Measurements from ENCODE around the gene IL17RE.
"Not testable (repeated sequence)": the region's sequence is repeated elsewhere in the genome, so short reads cannot be mapped to it uniquely, and the experiment has no call there.

The IL17RE gene

DNA sequence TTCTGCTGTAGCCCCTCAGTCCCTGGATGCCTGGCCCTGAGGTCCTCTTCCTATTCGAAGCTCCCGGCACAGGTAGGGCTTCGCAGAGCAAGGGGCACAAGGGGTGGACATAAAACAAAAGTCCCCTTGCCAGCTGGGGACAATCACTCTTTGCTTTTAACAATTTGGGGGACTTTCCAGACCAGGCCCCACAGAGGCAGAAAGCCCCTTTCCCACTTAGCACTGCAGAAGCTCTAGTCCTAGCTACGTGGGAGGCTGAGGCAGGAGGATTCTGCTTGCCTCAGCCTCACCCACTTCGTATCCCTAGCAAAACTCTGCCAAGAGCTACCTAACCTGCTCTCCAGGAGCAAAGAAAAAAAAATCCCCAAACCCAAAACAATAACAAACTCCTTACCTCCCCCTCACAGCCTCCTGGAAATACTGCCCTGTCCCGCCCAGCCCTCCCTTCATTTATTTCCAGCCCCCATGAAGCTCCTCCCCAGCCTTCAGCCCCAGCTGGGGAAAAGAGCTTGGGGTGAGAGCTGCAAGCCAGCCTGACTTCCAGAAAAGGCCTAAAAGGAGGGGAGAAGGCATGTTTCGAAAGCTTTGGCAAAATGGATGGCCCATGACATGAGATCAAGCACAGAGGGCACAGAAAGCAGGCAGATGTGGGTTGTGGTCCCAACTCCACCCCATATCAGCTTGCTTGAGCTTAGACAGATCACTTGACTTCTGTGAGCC lies 22.7 kb upstream of the IL17RE start, which contains the start of gene CIDEC:
CIDEC (minus strand) TSS at position 424 of the 720 bp plus-strand sequence. CDS start 1,767 bp downstream, outside the sequence.
- in situ Hi-C loops (cut with MboI; ENCODE audit: low sequenced_read_pairs), result no loop called here

DNA sequence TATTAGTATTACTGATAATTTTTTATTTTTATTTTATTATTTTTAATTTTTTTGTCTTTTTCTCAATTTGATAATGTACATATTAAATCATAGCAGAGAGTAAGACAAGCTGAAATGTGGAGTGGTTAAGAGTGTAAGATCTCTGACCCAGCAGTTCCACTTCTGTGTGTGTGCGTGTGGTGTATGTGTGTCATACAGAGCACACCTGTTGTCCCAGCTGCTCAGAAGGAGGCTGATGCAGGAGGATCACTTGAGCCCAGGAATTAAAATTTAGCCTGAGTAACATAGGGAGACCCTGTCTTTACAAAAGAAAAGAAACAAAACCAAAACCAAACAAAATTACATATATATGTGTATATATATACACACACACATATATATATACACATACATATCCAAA lies 21.2 kb upstream of the IL17RE start:
- in situ Hi-C loops (cut with MboI; ENCODE audit: low sequenced_read_pairs), result no loop called here

DNA sequence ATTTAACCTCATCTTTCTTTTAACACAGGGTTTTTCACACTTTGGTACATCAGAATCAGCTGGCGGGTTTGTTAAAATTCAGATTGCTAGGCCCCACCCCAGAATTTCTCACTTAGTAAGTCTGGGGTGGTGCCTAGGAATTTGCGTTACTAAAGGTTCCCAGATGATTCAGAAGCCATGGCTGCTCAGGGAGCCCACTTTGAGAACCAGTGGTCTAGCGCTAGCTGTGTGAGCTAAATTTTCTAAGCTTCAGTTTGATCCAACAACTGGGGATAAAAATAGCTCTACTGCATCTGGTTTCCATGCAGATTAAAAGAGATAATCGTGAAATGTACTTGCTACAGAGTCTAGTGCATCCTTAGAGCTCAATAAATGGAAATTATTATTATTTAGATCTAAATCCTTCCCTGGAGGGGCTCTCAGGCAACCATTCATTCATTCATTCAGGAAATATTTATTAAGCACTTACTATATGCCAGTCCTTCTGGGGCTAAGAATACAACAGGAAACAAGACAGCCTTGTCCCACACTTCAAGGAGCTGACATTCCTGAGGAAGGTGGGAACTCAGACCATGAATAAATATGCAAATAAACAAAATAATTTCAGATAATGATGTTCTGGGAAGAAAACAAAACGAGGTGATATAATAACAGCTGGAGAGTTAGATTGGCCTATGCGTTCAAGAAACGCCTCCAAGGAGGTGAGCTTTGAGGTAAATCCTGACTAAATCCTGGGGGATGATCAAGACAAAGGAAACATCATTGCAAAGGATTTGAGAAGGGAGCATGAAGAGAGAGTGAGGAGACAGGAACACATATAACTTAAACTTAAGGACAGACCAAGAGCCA lies 18.7 kb upstream of the IL17RE start:
- in situ Hi-C loops (cut with MboI; ENCODE audit: low sequenced_read_pairs), result no loop called here

DNA sequence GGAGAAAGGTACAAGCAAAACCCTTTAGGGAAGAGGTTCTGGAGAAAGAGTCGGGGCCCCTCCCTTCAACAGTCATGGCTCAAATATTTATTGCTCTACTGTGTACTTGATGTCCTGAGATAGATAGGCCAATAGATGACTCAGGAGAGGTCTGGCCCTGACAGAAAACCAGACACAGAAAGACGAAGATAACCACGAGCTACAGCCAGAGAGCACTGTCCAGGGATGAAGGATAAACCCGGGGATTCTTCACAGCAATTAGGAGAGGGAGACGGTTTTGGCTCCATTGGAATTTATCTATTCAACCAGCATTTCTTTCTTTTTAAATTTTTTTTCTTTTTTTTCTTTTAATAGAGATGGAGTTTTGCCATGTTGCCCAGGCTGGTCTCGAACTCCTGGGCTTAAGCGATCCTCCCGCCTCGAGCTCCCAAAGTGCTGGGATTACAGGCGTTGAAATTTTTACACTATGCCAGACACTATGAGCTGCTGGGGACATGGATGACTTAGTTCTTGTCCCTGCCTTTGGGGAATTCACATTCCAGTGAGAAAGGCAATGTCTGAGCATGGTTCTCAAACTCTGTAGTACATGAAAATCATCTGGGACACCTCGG lies 18.0 kb upstream of the IL17RE start:
- in situ Hi-C loops (cut with MboI; ENCODE audit: low sequenced_read_pairs), result no loop called here

DNA sequence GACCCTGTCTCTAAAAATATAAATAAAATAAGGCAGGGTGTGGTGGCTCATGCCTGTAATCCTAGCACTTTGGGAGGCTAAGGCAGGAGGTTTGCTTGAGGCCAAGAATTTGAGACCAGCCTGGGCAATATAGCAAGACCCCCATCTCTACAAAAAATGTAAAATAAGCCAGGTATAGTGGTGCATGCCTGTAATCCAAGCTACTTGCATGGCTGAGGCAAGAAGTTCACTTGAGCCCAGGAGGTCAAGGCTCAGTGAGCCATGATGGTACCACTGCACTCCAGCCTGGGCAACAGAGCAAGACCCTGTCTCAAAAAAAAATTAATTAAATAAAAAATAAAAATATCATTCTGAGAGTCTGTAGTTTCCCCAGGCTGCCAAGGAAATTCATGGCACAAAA lies 16.3 kb upstream of the IL17RE start:
- in situ Hi-C loops (cut with MboI; ENCODE audit: low sequenced_read_pairs), result no loop called here

DNA sequence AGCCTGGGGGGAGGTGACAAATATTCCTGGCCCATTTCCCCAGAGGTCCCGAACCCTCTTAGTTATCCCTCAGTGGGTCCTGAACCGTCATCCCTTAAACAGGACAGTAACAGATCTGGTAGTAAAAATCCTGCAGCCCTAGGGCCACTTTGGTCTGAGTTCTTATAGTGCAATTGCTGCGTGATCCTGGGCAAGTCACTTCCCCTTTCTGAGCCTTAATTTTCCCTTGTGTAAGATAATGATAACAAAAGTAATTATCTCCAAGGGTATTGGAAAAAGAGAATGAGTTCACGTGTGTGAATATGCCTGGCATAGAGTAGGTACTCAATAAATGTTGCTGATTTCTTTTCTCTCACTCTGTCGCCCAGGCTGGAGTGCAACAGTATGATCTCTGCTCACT lies 15.2 kb upstream of the IL17RE start:
- in situ Hi-C loops (cut with MboI; ENCODE audit: low sequenced_read_pairs), result no loop called here

DNA sequence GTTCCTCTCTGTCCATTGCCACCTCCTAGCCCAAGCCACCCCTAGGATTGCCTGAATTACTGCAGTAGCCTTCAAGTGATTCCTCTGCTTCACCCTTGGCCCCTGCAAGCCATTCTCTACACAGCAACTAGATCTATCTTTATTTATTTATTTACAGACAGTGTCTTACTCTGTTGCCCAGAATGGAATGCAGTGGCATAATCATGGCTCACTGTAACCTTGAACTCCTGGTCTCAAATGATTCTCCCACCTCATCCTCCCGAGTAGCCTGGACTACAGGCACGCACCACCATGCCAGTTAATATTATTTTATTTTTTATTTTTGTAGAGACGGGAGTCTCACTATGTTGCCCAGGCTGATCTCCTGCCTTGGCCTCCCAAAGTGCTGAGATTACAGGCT lies 14.1 kb upstream of the IL17RE start:
- in situ Hi-C loops (cut with MboI; ENCODE audit: low sequenced_read_pairs), result no loop called here

DNA sequence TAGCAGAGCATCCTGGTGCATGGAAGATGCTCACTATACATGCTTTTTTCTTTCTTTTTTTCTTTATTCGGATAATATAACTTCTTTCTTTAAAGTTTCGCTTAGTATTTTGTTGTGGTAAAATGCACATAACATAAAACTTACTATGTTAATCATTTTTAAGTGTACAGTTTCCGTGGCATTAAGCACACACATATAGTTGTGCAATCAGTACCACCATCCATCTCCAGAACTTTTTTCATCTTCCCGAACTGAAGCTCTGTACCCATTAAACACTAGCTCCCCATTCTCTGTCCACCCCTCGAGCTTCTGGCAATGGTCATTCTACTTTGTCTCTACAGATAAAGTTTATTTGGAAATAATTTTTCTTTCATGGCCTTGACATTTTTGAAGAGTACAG lies 13.2 kb upstream of the IL17RE start:
- in situ Hi-C loops (cut with MboI; ENCODE audit: low sequenced_read_pairs), result no loop called here

DNA sequence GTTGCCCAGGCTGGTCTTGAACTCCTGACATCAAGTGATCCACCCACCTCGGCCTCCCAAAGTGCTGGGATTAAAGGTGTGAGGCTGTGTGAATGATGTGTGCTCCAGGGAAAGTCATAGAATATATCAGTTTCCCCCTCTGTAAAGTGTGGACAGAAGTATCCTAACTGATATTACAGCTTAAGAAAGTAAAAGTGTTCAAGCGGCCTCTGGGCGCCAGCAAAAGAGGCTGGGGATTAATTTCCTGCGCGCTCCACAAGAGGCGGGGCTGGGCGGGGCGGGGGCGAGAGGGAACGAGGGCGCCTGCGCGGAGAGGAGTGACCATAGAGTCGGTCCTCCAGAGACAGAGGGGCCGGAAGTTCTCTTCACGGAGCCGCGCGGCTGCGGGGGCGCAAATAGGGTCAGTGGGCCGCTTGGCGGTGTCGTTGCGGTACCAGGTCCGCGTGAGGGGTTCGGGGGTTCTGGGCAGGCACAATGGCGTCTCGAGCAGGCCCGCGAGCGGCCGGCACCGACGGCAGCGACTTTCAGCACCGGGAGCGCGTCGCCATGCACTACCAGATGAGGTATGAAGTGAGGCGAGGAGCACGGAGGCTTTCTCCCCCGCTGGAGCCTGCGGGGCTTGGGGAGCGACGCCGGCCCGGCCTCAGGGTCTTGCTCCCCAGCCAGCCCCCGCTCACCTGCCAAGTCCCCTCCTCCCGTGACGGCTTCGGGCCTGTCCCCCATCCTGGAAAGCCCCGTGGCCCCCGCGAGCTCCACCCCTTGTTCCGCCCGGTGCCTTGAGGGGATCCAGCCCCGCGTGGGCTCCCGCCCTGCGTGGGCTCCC lies 12.2 kb upstream of the IL17RE start, which contains the start of gene JAGN1:
JAGN1 (plus strand) TSS at position 362 of the 823 bp plus-strand sequence; CDS start at position 475, 113 bp downstream.
- in situ Hi-C loops (cut with MboI; ENCODE audit: low sequenced_read_pairs), result no loop called here

DNA sequence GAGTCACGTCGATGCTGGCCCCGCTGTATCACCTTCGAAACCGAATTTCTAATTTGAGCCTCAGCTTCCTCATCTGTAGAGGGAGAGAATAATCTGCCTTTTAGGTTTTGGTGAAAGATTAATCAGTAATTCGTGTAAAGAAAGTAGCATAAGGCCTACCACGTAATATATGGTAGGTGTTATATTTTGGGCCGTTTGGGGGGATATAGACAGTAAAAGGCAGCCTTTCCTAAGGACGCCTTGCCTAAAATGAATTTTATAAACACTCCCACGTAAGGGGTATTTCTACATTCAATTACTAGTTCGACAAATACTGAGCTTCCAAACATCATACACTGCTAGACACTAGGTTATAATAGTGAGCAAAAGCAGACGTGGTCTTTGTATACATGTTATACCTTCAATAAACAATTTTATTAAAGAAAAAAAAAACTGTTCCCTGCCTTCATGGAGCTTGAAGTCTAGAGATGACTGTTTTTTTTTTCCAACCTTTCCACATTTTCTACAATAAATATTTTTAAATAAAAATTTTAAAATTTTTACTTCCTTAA lies 11.5 kb upstream of the IL17RE start:
- in situ Hi-C loops (cut with MboI; ENCODE audit: low sequenced_read_pairs), result no loop called here

DNA sequence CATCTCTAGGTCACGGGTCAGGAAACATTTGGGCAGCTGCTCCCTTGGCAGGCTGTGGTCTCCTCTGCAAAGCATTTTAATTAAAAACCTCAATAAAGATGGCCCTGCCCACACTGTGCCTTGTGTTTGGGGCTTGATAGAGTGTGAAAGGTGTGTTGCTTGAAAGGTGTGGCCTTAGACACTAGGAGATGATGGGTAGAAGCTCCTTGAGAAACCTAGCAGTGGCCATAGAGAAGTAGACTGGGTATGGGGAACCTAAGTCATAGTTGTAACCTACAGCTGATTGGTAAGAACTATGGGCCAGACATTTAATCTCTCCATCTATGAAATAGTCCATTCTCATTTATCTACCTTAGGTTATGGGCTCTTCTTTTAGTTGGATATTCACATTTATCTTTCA lies 8.9 kb upstream of the IL17RE start:
- in situ Hi-C loops (cut with MboI; ENCODE audit: low sequenced_read_pairs), result no loop called here

DNA sequence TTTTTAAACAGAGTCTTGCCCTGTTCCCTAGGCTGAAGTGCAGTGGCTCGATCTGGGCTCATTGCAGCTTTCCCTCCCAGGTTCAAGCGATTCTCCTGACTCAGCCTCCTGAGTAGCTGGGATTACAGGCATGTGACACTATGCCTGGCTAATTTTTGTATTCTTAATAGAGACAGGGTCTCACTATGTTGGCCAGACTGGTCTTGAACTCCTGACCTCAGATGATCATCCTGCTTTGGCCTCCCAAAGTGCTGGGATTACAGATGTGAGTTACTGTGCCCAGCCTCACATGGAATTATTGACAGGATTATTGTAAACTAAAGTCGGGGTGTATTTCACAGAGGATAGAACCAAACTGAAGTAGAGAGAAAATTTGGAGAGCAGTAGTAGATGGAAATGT lies 6.9 kb upstream of the IL17RE start:
- in situ Hi-C loops (cut with MboI; ENCODE audit: low sequenced_read_pairs), result not testable (repeated sequence)

DNA sequence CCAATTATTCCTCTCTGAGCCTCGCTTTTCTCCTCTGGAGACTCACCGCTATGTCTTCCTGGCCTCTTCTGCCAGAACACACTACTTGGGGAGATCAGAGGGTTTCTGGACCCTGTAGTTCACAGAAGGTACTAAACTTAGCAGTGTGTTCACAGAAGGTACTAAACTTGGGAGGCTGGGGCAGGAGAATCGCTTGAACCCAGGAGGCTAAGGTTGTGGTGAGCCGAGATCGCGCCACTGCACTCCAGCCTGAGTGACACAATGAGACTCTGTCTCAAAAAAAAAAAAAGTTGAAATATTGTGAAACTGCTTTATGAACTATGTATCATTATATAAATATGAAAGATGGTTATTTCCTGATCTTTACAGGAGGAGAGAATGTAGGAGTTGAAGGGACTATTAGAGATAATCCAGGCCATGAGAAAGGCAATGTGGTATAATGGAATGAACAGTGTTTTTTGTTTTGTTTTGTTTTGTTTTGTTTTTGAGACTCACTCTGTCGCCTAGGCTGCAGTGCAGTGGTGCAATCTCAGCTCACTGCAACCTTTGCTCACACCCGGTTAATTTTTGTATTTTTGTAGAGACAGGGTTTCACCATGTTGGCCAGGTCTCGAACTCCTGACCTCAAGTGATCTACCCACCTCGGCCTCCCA lies 5.8 kb upstream of the IL17RE start:
- in situ Hi-C loops (cut with MboI; ENCODE audit: low sequenced_read_pairs), result not testable (repeated sequence)

DNA sequence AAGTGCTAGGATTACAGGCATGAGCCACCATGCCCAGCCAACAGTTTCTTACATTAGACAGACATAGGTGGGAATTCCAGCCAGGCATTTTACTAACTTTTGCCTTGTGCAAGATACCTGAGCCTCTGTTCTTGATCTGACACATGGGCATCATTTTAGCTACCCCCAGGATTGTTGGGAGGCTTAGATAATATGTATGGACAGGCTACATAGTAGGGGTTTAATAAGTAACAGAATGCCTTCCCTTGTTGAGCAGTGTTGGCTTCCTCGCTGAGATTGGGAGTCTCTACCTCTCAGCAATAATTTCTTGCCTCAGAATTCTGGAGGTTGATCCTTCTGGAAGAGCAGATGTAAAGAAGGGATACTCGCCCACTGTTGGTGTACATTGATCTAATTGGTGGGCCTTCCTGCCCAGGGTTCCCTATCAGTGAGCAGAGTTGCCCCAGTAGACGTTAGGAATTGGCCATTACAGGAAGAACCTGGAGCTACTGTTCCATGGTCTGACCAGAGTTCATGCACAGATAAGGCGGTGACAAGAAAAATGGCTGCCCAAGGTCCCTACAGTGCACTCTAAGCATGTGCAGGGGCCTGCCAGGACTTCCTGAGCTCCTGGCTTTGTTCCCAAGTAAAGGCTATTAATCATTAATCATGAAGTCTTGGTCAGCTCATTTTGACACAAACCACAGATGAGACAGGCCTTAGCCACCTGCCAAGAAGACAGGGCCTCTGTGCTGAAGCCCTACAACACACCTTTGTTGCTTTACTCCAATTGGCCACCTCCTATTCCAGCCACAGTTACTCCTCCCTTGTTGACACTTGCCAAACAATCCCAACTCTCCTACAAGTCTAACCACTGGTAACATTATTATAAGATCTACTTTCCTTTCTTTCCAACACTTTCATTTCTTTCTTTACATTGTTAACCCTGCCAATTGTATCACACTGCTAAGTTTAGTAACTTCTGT lies 5.0 kb upstream of the IL17RE start:
- in situ Hi-C loops (cut with MboI; ENCODE audit: low sequenced_read_pairs), result no loop called here

DNA sequence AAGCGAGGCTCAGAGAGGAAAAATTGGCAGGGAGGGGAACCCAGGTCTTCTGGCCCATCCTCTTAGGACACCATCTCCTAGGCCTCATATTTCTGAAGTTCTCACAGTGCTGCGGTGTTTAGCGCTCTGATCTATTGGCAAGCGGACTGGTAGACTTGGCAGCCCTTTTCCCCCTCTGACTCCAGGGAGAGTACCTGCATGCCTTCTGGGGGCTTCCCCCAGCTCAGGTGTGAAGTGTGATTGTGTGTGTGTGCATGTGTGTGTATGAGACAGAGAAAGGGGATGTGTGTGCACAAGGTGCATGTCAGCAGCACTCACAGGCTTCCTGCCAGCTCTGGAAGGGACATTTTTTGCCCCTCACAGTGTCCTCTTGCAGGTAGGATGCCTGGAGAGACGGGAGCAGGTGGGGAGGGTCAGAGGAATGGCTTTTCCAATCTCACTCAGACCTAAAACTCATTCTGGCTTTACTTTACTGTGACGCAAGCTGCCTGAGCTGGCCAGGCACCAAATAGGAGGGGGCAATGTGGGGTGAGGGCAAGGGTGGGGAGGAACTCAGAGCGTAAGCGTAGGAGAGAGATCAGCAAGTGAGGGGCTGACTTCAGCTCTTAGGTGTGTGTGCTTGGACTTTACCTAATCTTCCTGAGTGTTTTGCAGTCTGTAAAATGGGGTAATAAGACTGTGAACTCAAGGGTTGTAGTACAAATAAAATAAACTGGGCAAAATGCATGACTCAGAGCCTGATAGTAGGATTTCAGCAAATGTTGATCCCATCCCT lies 4.0 kb upstream of the IL17RE start:
- in situ Hi-C loops (cut with MboI; ENCODE audit: low sequenced_read_pairs), result no loop called here

DNA sequence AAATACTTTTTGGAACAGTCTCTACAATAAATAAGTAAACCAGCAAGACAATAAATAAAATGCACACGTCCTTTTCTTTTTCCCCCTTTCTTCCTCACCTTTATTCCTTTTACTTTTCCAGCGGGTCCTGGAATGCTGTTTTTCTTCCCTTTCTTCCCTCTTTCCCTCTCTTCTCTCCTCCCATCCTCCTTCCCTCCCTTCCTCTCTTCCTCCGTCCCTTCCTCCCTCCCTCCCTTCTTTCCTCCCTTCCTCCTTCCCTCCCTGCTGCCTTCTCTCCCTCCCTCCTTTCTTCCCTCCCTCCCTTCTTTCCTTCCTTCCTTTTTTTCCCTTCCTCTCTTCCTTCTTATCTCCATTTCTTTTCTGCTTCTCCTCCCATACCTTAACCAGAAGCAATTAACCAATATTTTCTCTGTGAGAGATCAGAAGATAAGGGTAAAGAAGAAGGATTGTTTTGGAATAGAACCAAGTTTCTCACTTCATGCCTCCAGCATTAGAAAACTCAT lies 3.3 kb upstream of the IL17RE start:
- in situ Hi-C loops (cut with MboI; ENCODE audit: low sequenced_read_pairs), result no loop called here

DNA sequence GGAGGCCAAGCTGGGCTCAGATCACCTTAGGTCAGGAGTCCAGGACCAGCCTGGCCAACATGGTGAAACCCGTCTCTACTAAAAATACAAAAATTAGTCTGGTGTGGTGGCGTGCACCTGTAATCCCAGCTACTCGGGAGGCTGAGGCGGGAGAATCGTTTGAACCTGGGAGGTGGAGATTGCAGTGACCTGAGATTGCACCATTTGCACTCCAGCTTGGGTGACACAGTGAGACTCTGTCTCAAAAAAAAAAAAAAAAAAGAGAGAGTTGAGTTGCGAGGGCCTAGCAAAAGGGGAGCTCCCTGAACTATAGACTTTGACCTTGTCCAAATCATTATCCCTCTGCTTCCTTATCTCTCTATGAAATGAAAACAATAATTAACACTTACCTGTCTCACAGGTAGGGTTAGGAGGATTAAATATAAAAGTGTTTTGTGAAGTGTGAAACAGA lies 1.7 kb upstream of the IL17RE start:
- in situ Hi-C loops (cut with MboI; ENCODE audit: low sequenced_read_pairs), result not testable (repeated sequence)

DNA sequence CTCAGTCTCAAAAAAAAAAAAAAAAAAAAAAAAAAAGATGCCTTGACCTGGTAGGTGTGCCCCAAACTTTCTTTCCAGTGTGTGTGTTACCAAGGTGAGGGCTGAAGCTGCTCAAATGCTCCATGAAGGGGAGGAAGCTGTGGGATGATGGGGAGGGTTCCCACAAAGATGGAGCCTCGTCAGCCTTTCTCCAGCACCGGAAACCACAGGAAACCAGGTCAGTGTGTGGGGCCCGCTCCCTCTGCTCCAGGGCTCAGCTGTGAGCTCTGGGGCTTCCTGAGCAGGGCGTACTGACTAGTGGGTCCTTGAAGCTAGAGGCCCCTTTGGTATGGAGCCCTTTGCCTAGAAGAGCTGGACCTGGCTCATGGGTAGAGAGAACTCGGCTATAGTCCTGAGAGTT lies 681 bp upstream of the IL17RE start:
- in situ Hi-C loops (cut with MboI; ENCODE audit: low sequenced_read_pairs), result no loop called here
